SK-N-MC (cell line): ENCODE results near the gene CSF1R.

Source experiments
- EZH2 ChIP-seq: fragments of 200-600 bp; sonication (generic); IDR thresholded peaks from one replicate; pipeline ENCODE4 v1.6.1; 2017; ENCODE audit warnings: antibody characterized with exemption
- POLR2AphosphoS5 ChIP-seq: IDR thresholded peaks from 2 replicates; pipeline ENCODE4 v1.6.1; 2012; ENCODE audit warnings: mild to moderate bottlenecking, low read depth, low read length, borderline replicate concordance

DNA sequence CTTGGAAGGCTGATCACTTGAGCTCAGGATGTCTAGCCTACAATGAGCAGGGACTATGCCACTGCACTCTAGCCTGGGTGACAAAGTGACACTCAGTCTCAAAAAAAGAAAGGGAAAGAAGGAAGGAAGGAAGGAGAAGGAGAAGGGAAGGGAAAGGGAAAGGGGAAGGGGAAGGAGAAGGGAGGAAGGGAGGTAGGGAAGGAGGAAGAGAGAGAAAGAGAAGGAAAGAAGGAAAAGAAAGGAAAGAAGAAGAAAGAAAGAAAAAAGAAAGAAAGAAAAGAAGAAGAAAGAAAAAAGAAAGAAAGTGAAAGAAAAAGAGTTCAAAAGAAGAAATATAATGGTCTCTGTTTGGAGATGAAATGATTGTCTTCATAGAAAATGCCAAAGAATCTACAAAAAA lies 10.8 kb upstream of the CSF1R start:
- TF ChIP-seq POLR2AphosphoS5 (no peak), EZH2 (no peak)
